GM19452 (cell line): Measurements from ENCODE around the gene FER.
"Not testable (repeated sequence)": the region's sequence is repeated elsewhere in the genome, so short reads cannot be mapped to it uniquely, and the experiment has no call there.

Source experiments
- ATAC-seq: cut with Tn5 transposase; IDR thresholded peaks from one replicate; pipeline ENCODE4 v1.9.1; 2021; ENCODE audit not compliant: unreplicated experiment

FER gene

DNA sequence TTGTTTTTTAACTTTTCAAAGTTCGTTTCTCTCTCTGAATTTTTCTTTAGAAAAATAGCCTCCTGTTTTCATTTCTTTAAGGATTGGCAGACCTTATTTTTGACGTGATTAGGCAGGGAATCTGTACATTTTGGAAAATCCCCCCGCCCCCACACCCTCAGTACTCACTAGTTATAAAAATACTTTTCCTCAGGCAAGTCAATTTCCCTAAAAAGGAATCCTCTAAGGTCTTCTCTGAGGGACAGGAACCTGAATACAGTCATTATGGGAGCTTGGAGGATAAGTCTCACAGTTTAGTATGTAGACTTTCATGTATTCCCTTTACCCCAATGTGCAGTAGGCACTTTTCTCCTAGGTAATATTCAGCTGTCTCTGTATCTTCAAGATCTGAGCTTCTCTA lies 3.9 kb upstream of the FER start:
- ATAC-seq, result no peak

DNA sequence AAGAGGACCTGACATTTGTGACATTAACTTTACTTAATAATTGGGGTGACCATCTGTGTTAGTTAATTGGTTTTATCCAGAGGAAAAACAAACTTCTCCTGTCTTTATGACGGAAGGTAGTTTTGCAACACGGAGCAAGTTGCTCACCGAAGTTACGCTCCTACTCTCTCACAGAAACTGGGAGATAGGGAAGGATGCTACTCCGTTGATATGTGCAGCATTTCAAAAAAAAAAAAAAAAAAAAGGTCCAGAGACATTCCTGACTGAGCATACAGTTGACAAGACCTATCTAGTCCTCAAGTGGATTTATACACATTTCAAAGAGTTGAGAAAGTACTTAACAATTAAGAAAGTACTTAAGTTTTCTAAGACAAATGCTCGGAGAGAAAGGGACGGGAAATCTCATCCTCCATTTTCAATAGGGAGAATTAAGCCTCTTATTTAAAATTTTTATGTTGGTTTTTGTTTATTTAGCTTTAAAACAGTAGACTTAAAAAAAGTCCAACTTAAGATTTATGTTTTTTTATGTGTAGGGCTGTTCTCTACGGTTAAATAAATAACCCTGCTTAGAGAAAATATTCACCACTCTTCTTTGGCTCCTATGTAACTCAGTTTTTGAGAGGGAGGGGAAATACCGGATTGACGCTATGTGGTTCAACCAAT lies 455 bp upstream of the FER start:
- ATAC-seq, result no peak

DNA sequence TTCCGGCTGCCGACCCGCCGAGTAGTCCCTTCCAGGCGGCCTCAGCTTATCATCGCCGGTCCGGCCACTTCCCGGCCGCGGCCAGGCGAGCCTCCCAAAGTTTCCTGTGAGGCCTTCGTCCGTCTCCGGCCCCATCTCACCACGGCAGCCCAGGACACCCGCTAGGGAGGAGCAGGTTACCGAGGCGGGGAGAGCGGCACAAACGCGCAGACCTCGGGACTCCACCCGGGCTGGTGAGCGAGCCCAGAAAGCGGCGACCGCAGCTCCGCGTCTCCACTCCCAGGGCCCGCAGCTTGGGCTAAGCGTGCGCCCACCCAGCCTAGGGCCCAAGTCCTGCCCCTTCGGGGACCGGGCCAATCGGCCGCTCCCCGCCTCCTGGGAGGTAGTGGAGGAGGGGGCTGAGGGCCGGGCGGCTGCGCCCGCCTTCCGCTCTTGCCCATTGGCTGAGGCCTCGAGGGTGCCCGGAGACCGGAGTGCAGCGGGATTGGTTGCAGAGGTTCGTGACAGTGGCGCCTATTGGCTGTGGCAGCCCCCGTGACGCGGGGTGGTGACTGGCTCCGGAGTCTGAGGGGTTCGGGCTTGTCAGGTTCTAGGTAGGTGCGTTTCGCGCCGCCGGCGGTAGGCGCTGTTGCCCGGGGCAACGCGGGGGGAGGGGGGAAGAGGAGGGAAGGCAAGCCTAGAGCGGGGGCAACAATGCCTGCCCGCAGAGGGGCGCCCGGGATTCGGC lies 867 bp downstream of the FER start:
- ATAC-seq, result peak; percentile 93

DNA sequence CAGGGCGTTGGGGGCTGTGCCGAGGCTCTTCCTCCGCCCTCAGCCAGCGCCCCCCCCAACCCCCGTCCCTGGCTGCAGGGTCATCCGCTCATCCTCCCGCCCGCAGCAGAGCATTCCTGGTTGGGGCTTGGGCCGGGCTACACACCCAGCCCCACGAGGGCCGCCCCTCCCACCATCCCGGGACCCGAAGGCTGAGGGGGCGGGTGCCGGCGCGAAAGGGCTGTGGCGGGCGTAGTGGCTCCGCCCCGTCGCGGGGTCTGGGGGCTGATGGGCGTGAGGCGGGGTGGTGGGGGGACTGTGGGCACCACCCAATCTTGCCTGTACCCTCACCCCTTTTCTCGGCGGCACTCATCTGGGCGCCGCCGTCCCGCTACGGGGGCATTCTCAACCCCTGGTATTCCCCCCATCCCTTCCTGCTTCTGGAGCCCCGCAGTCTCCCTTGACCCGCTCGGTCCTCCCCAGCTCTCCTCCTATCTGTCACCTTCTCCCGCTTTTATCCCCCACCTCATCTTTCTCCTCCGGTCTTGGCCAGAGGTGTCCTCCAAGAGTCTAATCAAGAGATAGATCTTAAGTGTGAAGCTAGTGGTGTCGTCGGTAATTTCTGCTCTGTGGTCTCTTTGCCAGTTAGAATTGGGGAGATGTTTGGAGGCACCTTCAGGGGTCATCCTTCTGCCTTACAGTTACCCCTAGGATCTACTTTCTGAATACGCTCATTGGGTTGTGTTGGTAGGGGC lies 1.6 kb downstream of the FER start:
- ATAC-seq, result peak; percentile 28

DNA sequence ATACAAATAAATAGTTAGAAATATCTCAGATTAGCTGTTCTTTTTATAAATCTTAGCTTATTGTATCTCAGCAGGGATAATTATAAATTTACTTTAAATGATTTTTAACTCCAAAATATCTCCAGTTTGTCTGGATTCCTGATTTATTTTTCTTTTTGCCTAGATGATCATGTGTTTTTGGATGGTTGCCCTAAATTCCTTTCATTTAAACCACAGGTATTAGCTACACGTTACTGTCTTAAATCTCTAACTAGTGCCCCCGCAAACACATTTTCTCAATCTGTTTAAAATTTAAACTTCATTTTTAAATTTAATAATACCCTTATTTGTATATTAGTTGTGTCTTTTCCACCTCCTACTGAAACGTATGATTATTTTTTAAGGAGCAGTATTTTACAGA lies 5.6 kb downstream of the FER start:
- ATAC-seq, result no peak

DNA sequence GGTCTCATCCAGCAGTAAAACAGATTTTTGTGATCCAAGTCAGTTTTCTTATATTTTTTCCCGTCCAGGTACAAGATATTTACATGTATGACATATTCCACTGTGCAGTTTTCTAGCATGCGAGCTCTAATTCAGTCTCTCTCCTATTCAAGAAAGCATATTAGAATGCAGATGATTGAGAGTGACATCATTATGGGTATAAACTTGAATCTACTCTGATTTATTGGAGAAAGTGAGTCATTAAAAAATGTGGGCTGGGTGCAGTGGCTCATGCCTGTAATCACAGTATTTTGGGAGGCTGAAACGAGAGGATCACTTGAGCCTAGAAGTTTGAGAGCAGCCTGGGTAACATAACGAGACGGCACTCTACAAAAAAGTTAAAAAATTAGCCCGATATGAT lies 6.2 kb downstream of the FER start:
- no peak for ATAC-seq

DNA sequence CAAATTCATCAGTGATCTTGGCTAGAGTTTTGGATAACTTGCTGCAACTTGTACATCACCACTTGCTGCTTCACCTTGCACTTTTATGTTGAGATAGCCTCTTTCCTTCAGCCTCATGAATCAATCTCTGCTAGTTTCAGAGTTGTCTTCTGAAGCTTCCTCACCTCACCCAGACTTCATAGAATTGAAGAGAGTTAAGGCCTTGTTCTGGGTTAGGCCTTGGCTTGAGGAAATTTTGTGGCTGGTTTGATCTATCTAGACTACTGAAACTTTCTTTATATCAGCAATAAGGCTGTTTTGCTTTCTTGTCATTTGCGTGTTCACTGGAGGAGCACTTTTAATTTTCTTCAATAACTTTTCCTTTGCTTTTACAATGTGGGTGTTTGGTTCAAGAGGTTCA lies 12.8 kb downstream of the FER start:
- no peak for ATAC-seq

DNA sequence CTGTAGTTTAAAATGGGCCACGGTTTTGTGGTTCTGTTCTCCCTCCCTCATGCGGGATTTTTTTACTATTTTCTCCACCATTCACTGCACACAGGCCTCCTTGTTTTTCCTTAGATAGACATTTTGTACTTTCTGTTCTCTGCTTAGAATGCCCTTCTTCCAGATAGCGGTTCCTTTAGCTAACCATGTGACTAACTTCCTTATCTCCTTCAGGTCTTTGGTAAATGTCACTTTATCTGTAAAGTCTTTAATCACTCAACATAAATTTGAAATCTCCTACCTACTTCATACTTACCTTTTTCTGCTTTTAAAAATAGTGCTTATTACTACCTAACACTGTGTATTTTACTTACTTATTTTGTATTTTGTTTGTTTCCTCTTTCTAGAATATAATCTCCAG lies 15.0 kb downstream of the FER start:
- no peak for ATAC-seq

DNA sequence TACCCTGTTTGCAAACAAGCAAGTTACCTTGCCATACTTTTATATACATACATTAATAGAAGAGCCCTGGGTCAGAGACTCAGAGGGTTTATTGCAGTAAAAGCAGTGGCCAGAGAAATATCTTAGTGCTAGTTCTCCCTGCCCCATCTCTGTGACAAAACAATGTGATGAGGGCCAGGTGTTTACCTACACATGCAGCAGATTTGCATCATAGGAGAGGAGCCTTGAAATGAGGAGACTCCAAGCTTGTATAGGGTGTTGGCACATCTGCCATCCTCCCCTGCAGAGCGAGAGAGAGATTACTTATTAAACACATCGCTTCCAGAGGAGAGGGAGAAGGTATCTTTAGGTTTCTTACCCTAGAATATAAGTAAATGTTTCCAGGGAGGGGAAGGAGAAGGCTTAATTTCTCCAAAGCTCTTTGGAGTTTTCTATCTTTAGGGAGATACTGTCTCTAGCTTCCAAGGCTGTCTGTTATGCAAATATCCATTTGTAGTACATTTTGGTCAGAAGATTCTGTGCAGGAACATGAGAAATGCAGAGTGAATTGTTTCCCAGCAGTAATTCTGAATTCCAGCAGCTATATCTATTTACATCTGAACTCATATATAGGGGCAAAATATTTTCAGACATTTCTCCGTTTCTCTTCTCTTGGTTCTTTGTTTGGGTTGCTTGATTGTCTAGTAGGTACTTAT lies 15.7 kb downstream of the FER start:
- no peak for ATAC-seq

DNA sequence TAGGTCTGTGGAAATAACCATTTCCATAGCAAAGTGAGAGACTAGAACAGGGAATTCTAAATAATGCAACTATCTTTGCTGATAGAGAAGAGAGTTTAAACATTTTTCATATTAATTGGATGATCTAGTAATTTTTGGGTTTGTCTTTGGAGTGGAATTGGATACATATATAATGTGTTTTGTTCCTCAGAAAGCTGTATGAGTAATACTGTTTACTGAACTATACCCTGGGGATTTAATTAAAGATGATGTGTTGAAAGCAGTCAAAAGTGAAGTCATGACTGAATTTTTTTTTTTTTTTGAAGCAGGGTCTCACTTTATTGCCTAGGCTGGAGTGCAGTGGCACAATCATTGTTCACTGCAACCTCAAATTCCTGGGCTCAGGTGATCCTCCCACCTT lies 17.9 kb downstream of the FER start:
- no peak for ATAC-seq

DNA sequence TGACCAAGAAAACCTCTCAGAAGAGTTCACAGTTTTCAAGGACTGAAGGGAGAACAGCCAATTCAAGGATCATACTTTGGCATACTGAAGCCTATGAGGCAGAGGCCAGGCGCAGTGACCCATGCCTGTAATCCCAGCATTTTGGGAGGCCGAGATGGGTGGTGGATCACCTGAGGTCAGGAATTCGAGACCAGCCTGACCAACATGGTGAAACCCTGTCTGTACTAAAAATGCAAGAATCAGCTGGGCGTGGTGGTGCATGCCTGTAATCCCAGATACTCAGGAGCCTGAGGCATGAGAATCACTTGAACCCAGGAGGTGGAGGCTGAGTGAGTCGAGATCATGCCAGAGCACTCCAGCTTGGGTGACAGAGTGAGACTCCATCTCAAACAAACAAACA lies 19.2 kb downstream of the FER start:
- ATAC-seq, result not testable (repeated sequence)

DNA sequence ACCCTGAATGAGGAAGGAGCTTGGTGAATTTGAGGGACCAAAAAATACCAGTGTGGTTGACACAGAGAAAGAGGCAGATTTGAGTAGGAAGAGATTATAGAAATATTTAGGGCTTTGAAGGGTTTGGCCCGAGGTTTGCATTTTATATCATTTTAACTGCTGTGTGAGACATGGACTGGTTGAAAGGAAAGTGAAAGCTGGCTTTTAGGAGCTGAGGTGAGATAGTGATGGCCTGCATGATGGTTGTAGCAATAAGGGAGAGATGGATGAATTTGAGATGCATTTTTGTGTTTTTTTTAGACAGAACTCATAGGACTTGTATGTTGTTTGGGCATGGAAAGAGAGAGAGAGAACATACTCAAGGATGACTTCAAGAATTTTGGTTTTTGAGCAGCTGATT lies 21.7 kb downstream of the FER start:
- ATAC-seq, result peak; percentile 73

DNA sequence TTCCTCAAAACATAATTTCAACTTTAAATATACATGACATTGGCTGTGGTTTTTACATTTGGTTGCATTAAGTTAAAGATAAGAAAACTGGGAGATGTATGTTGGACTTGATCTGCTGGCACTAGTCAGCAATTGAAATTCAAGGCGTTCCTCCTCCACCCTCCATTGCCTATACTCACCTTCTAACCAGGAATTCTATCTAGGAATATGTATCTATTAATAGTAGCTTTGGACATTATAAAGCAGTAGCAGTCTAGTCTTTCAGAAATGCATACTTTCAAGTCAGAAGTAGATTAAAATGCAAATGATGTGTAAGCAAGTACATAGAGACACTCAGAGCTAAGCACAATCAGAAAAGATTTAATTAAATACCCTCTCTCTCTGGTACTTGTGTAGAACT lies 24.9 kb downstream of the FER start:
- no peak for ATAC-seq

DNA sequence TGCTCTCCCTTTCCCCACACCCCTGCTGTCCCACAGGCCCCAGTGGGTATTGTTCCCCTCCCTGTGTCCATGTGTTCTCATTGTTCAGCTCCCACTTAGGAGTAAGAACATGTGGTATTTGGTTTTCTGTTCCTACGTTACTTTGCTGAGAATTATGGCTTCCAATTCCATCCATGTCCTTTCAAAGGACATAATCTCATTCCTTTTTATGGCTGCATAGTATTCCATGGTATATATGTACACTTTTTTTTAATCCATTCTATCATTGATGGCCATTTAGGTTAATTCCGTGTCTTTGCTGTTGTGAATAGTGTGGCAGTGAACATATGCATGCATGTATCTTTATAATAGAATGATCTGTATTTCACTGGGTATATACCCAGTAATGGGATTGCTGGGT lies 25.6 kb downstream of the FER start:
- ATAC-seq, result no peak

DNA sequence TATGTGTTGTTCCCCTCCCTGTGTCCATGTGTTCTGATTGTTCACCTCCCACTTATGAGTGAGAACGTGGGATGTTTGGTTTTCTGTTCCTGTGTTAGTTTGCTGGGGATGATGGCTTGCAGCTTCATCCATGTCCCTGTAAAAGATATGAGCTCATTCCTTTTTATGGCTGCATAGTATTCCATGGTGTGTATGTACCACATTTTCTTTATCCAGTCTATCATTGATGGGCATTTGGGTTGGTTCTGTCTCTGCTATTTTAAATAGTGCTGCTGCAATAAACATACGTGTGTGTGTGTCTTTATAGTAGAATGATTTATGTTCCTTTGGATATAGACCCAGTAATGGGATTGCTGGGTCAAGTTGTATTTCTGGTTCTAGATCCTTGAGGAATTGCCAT lies 26.4 kb downstream of the FER start:
- not testable (repeated sequence) for ATAC-seq

DNA sequence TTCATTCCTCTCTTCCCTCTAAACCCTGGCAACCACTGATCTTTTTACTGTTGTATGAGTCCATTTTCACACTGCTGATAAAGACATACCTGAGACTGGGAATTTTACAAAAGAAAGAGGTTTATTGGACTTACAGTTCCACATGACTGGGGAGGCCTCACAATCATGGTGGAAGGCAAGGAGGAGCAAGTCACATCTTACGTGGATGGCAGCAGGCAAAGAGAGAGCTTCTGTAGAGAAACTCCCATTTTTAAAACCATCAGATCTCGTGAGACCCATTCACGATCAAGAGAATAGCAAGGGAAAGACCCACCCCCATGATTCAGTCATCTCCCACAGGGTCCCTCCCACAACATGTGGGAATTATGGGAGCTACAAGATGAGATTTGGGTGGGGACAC lies 29.9 kb downstream of the FER start:
- not testable (repeated sequence) for ATAC-seq

DNA sequence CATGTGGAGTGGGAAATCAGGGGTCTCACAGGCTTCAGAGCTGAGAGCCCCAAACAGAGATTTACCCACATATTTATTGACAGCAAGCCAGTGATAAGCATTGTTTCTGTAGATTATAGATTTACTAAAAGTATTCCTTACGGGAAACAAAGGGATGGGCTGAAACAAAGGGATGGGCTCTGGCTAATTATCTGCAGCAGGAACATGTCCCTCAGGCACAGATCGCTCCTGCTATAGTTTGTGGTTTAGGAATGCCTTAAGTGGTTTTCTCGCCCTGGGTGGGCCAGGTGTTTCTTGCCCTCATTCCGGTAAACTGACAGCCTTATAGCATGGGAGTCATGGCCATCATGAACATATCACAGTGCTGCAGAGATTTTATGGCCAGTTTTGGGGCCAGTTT lies 36.9 kb downstream of the FER start:
- not testable (repeated sequence) for ATAC-seq

DNA sequence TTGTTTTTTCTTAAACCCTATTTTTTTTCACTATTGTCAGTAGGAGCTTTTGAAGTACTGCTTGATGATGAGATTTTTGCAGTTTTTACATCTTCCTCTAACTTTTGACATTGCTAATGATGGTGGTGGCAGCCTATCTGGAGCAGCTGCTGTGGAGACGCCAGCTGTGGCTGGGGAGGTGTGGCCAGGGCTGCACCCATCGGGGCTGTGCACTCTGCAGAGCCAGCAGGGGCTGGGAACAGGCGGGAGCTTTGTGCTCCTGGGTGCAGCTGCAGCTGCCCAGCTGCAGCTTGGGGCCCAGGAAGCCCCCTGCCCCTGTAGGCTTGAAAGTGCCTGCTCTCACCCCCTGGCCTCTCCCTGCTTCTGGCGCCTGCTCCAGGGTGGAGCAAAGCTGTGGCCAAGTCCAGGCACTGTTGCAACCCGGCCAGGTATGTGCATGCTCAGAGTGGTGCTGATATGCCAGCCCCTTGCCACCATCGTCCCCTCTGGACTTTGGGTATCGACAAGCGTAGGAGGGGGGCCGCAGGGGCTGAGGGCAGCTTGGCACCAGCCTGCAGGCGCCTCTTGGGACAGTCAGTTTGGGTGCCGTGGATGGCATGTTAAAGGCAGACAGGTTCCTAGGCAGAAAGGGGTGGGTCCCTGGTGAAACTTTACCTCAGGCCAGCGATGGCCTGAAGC lies 39.2 kb downstream of the FER start:
- no peak for ATAC-seq

DNA sequence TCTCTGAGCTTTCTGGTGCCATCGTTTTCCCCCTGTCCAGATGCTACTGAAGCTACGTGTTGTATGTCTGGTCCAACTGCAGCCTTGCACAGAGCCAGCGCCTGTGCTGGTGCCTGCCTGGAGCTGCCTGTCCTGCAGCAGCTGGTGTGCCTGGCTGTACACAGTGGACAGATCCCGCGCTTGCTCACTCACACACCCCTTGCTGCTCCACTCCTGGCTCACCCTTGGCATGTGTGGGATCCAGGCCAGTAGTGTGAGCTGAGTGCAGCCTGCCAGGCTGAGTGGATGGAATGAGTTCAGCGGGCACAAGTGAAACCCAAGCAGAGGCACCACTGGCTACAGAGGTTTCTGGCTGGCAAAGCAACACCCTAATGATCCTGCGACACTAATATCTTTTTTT lies 40.4 kb downstream of the FER start:
- ATAC-seq, result no peak

DNA sequence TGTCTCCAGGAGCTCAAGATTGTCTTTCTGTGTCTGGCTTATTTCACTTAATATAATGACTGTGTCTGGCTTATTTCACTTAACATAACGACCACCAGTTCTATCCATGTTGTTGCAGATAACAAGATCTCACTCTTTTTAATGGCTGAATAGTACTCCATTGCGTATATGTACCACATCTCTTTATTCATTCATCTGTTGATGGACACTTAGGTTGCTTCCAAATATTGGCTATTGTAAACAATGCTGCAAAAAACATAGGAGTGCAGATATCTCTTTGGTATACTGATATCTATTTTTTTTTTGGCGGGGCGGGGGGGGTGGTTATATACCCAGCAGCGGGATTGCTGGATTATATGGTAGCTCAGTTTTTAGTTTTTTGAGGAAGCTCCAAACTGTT lies 45.5 kb downstream of the FER start:
- no peak for ATAC-seq

DNA sequence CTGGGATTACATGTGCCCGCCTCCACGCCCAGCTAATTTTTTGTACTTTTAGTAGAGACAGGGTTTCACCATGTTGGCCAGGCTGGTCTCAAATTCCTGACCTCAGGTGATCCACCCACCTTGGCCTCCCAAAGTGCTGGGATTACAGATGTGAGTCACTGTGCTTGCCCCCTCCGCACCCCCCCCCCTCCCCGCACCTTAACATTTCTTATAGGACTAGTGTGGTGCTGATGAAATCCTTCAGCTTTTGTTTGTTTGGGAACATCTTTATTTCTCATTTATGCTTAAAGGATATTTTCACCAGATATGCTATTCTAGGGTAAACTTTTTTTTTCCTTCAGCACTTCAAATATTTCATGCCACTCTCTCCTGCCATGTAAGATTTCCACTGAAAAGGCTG lies 46.7 kb downstream of the FER start:
- ATAC-seq, result not testable (repeated sequence)
